ENCODE data around the gene MAGI1.

The MAGI1 gene

DNA sequence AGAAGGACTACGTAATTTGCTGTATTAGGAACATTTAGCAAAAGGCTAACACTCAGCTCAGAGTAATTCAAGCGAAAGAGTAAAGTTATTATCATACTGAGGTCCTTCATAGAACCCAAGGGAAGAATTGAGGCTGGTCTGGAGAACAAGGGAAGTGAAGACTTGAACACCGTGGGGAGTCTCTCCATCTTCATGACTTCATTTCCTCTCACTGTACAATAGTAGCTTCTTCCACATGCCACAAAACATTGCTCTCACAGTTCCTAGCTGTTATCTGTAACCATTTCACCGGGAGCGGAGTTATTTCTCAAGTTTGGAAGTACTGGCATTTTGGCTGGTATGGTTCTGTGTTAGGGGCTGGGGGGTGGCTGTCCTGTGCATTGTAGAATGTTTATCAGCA is 69.7 kb downstream of the MAGI1 start:
- DNase-seq: no peak

DNA sequence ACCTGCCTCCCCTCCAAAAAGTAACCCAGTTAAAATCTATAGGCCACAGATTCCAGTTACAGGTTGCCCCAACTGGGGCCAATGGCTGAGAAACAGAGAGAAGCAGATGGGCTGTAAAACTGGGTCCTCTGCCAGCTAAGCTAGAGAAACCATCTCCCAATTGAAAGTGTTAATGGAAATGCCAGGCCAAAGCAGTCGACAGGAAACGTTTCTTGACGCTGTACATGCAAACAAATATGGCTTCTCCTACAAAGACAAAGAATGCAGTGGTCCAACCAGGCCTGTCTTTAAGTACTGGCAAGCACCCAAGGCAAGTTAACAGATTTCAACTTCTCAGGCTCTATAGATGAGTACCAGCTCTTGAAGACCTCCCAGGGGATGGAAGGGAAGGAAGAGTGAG is 71.3 kb downstream of the MAGI1 start:
- DNase-seq: no peak

DNA sequence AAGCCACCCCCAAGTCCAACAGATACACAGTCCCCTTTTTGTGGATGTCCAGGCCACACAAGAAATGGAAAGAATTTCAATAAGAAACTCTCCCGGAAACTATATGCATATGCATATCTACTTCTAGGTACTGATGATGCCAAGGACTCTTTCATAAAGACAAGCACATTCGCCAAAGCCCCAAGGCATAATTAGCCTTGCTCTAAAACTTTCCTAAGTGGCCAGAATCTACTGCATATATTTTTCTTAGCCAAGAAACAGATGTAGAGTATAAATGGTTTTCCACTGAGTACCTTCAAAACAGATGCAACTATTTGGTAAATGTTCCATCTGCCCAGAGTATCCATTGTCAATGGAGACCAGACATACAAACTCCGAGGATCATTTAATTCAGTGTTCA is 73.9 kb downstream of the MAGI1 start:
- no peak for DNase-seq

DNA sequence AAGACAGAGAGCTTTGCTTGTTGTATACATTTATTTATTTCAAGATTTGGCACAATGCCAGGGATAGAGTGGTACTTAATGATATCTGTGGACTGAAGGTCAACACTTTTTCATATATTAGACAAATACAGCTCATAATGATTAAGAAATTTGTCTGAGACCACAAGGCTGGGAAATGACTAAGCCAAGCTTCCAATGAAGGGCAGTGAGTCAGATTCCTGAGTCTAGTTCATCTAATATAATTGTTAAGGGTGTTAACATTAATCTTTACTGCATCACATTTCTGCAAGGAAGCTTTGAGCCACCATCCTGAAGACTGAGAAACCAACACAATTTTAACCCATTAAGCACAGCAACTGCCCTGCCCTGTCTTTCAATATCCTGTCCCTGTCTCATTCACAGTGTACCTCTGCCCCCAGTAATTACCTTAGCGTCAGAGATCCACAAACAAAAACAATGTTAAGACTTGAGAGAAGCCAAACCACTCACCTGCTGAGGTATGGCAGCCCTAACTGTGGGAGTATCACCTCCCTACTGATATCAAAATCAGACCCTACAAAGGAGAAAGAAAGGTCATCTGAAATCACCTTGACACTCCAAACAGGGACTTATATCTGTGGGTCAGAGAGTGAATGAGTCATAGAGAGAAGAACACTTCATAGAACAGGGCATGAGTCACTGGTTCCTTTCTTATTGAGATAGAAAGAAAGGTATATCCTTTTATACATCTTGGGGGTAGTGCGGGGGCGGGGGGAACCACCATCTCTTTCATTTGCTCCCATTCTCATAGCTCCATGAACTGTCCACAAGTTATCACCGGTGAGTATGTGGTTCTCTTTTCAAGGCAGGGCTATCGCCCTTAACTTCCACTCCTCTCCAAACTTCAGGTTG is 74.7 kb downstream of the MAGI1 start:
- DNase-seq: no peak

DNA sequence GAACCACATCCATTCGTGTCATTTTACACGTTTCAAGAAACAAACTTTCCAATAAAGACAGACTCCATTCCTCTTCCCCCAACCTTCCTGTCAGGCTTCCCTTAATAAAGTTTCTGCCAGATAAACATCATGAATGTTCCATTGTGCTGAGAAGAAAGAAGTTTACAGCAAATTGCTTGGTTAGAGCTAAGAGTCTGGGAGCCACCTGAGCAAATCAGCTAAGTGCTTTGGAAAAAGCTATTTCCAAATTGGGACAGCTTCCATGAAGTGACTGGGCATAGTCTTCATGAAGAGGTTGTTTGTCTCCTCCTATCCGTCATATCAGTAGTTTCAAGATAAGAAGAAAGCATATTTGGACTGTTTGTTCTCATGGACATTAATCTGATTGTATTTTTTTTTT is 77.0 kb downstream of the MAGI1 start:
- DNase-seq: no peak

DNA sequence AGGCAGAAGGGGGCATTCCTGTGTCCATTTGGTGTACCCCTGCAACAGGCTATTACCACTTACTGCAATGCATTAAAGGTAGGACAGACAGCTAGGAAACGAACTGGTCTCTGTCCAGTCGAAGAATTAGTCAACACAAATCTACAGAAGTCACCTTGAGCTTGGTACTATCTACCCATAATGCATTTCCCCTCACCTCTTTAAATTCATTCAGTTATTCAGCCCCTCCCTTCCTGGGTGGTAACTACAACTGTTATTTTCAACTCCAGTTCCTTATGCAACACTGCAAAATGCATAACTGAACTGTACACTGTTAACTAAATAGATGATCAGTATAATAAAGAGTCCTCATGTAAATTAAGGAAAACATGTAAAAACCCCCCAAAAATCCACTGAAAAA is 77.6 kb downstream of the MAGI1 start:
- DNase-seq: no peak

DNA sequence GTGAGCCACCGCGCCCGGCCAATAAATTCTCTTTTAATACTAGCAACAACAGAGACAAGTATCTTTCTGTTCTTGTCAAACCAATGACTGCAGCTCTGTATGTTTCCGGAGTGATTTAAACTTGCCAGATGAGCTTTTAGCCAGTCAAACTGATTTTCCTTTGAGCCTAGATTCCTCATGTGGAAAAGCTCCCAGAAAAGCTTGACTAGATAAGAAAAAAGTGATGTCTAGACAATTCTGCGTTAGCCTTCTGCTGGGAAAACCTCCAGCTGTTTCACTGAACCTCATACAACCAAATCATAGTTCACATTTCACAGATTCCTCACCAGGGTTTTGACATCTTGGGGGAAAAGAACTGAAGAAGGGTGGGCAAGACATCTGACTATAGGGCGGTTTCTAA is 78.6 kb downstream of the MAGI1 start:
- DNase-seq: no peak

DNA sequence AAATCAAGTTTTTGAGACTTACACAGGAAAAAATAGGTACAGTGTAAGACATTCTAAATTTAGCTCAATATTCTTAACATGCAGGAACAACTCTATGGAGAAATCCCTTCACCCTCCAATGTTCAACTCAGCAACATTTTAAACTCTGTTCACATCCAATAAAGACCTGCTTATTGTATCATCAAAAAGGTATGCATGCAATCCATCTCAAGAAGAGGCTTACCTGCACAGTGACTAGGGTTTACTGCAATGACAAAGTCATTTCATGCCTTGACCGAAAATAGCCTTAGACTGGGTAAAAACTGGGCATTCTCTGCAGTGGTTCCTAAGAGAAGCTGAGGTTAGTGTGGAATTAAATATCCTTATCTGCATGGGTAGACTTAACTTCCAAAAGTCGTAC is 80.5 kb downstream of the MAGI1 start:
- no peak for DNase-seq

DNA sequence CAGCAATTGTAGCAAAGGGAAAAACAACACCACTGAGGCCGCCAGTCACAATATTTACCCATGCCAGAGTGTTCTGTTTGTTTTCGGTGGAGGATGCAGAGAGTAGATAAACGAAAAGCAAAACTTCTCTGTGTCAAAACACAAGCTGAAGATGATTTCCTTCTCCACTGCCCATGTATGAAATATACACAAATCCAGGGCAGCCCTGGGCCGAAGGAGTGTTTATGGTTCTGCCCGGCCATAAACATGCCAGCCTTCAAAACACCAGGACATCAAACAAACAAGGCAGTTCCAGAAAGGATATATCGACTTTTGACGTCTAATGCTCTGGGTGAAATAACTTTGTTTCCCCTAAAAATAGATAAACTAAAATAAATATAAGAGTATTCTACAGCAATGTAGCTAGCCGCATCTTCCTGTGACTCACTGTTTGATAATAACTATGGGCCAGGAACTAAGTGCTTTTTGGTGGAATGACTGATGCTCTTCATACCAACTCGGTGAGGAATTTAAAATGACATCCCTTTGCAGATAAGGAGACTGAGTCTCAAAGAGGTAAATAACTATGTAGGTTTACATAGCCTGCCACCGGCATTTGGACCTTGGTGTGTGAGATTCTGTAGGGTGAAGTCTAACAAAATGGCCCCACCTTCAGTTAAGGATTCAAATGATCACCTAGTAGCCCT is 82.8 kb downstream of the MAGI1 start:
- DNase-seq: no peak

DNA sequence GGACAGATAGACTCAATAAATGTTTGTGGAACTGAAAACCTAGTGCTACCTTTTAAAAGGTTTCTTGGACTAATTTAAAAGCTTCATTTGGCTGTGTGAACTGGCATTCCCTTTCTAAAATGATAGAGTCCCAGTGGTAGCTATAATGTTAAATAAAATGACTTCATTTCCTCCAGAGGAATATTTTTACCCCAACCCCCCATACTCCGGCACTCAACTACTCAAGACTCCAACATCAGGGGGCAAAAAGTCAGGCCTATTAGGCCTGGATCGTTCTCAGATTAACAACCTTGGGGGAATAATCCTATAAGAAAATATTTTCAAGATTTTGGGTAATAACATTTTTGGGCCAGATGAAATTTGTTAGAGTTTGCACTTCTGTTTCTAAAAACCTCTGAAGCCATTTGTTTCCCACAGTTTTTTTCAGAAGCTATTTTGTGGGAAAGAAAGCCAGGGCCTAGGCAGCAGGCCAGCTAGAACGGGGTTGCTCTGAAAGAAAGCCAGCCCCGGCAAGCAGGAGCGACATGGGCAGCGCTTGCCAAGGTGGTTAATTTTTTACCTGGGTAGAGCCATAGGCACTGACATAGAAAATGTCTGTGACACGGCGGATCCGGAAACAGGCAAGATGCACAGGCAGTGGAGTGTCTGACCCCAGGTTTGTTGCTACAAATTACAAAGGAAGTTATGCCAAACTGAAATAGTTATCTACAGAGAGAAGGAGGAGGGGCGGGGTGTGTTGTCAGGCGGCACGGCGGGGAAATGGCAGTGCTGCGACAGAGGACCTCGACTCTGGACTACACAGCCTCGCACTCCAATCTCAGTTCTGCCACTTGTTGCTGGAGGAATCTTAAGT is 84.6 kb downstream of the MAGI1 start:
- peak; percentile 44 for DNase-seq

DNA sequence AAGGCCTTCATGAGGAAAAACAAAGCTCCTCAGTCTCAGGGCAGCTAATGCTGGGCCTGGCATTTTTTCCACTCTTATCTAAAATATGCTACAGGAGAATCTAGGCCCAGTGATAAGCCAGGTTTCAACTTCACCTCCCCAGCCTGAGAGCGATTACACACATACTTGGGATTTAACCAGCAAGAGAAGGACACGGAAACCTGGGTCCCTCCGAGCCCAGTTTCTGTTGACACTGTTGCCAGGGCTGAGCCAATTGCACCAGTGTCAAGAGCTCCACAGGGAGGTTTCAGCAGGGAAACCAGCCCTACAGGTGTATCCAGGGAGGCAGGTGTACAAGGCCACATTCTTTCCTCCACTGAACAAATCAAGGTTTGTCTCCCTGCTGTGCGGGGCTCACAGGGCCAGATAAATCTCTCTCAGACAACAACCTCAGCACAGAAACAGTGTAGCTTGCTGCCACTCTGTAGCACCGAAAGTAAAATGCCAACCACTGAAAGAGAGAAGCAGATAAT is 85.4 kb downstream of the MAGI1 start:
- DNase-seq: no peak

DNA sequence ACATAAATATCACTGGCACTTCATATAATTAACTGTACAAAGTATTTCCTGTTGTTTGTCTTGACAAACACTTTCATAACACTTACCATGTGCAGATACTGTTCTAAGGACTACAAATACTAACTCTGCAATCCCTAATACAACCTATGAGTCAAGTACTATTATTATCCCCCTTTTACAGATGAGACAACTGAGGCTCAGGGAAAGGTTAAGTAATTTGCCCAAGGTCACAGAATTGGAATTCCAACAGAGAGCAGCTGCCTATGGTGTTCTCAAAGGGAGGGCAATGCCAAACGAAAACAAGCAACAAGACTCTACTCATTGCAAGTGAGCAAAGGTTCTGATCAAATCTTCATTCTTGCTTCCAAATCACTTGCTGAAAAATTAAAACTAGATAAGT is 85.9 kb downstream of the MAGI1 start:
- DNase-seq: no peak

DNA sequence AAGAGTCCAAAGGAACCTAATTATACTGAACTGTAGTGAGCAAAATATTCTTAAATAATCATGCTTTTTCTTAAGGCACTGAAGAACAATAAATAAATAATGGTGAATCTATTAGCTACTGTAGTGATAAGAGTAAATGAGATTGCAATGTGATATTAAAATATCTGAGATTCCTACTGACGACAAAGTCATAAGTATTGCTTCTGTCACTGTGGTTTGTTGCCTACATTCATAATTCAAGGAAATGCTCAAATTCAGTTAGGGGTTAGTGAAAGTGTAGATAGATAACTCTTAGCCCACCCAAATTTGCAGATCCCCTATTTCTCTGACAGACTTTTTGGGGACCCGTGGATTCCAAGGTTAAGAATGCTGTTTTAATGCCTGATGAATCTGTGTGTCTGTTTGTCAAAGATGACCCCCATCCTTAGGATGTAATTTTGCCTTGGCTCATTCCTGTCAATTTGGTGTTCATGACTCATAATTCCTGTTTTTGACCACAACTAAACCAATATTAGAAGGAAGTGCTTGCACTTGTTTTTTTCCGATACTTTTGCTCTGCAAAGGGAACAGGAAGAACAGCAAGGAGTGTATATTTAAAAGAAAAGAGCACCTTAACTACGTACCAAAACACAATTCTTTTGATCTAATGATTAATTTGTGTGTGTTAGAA is 86.7 kb downstream of the MAGI1 start:
- DNase-seq: no peak

DNA sequence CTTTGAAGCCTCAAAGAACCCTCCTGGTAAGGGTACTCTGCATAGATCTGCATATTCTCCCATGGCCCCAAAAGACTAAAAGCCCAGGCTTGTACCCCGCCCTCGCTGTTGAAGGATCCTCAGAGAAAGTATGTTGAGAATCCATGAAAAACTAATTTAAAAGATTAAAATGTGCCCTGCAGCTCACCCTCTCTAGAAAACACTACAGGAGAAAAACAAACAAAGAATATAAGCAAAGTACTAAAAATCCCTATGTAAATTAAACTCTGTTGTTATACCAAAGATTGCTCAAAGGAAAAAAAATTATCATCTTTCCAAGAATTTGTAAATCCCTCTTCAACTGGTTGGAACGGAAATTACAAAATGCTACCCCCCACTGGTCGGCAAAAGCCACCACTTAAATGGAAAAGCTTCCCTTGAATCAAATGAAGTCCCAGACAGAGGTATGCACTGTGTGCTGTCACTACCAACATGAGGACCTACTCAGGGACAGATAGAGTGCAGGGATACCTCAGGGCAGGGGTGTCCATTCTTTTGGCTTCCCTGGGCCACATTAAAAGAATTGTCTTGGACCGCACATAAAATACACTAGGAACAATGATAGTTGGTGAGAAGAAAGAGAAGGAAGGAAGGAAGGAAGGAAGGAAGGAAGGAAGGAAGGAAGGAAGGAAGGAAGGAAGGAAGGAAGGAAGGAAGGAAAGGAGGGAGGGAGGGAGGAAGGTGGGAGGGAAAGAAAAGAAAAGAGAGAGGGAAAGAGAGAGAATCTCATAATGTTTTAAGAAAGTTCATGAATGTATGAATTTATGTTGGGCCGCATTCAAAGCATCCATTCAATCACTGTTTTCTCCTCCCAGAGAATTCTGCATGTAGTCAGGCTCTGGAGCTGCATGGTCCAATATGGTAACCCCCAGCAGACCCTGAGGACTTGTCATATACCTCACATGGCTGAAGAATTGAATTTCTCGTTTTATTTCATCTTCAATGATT is 88.1 kb downstream of the MAGI1 start:
- no peak for DNase-seq

DNA sequence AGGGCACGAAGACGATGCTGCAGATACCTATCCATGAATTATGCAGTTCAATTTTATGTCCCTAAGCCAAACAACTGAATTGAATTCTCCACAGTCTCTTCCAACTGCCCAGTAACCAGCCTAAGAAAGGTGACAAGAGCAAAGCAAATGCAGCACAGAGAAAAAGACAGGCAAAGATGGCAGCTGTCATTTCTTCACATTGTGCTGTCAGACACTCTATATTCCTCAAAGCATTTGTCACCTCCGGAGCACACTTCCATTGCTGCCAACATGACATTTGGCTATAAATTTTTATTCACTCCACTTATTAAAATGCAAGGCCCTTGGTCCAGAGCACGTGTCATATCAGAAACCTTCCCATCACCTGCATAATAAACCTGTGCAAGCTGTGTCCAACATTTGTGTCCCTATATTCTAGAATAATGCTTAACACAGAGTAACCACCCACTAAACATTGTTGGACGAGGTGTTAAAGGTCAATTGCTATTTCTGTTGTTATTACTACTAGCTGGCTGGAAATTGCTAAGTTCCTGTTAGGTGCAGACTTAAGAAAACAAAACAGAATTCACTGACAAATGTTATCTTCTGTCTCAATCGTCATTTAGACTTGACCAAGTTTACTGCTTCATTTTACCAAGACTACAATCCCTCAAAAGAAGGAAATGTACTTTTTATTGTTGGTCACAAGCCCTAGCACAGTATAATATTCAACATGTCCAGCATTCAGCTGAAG is 89.7 kb downstream of the MAGI1 start:
- no peak for DNase-seq

DNA sequence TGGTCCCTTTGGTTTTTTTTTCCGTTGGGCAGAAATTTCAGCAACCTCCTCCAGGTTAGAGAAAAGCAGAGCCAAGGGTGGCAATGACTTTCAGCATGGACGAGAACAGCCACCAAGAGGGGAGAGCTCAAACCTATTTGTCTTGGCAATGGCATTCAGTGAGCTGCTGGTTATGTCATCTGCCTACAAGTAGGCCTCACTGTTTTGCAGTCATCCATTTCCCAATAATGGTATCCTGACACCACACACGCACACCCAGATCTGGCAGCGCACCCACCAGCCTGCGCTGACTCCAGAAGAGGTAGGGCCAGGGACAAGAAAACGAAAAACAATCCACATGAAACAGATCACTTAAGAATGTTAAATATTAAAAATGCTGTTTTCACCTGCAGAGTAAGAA is 92.3 kb downstream of the MAGI1 start:
- DNase-seq: peak; percentile 60

DNA sequence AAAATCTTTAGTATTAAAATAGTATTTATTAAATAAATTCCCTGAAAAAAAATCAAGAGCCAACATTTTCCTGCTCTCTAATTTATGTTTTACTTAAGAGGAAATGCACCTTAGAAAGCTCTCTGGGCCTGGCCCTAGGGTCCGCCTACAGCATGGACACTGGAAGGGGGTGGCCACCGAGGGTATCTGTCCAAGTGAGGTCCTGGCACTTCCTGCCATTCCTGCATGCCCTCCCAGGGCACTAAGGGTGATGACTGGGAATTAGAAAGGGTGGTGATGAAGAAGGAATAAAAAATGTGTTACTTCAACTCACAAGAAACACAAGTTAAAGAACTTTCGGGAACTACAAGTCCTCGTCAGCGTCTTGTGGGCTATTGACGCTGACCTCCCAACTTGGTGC is 92.8 kb downstream of the MAGI1 start:
- no peak for DNase-seq

DNA sequence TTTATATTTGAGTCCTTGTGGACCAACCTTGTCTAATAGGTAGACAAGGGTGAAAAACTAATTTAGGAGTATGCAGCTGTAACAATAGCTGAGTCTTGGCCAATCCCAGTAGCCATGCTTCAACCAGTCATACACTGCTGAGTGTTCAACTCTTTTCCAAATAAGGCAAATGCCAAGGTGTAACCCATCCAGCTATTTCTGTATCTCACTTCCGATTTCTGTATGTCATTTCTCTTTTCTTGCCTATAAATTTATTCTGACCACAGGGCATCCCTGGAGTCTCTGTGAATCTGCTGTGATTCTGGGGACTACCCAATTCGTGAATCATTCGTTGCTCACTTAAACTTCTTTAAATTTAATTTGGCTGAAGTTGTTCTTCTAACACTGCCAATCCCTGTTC is 93.2 kb downstream of the MAGI1 start:
- DNase-seq: no peak

DNA sequence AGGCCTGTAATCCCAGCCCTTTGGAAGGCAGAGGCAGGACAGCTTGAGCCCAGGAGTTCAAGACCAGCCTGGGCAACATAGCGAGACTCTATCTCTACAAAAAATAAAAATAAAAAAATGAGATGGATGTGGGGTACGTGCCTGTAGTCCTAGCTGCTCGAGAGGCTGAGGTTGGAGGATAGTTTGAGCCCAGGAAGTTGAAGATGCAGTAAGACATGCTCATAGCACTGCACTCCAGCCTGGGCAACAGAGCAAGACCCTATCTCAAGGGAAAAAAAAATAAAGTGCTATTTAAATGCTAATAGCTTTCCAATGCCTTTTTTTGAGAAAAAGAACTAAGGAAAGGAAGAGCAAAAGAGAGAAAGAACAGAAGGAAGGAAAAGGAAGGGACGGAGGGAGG is 94.5 kb downstream of the MAGI1 start:
- DNase-seq: no peak

DNA sequence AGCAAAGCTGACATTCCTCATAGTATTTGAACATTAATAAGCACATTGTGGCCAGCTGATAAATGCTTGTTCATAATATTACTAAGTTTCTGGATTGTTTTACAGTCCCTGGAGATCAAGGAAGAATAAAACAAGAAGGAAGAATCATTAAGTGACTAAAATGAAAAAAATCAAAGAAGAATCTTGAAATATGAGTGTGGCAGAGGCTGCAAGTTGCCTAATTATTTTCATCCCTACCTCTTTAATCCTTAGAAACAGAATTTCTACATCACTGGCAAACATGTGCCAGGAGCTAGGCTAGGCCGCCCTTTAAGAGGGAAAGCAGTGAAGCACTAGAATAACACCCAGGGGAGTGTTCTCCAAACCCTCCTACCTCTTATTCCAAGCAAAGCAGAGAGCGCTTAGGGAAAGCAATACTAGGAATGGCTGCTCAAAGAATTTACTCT is 98.9 kb downstream of the MAGI1 start:
- DNase-seq: no peak

DNA sequence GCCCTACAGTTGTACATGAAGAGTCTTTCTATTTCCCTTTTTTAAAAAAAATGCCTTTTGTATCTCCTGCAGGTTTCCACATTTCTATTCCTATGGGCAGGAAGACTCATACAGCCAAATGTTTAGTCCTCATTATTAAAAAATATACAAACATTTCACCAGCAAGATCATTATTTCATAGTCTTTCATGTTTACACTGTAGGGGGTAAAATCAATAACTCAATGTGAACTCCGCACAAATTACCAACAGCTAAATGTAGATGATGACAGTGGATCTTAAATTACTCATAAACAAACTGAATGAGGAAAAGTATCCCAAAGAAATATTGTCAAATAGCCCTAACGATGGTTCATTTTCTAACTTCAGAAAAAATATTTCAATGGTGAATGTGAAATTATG is 99.5 kb downstream of the MAGI1 start:
- no peak for DNase-seq

Data from left hindlimb (tissue), 1 donor.